Measurements from ENCODE around the gene DIAPH2. TPM values are rescaled to one million over a fixed set of nuclear protein-coding genes. Genes with fewer than 3 reads are reported as not detected.

Gene DIAPH2
- total RNA-seq, 2 donors from 2014 or later = 21.5 to 51.8 TPM

DNA sequence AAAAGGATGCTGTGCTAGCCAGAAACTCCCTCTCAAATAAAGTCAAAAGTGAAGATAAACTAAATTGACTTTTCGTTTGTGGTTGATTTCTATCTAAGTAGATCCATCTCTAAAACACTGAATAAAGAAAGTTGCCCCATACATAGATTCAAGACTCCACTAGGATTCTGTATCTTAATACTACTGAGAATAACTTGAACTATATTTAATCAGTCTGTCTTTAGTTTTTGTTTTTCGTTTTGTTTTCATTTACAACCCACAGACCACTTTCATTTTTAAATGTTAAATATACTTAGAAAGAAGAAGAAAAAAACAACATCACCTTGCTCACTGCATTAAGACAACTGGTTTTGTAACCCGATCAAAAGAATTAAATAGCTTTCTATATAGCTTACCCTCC lies 854.1 kb downstream of the DIAPH2 start:
- Histone ChIP-seq H3K4me1 (ENCODE audit: control insufficient read depth, insufficient read depth, low read length) (no peaks in the 10 kb centered on the region), H3K36me3 (ENCODE audit: control insufficient read depth, insufficient read depth, low read length) (no peaks in the 10 kb centered on the region), H3K4me3 (ENCODE audit: low read length) (no peak overlapping the region), H3K27ac (ENCODE audit: low read depth, low read length) (no peak overlapping the region), H3K27me3 (ENCODE audit: control insufficient read depth, insufficient read depth, low read length, poor library complexity, severe bottlenecking) (no peaks in the 10 kb centered on the region), H3K9ac (ENCODE audit: extremely low read depth, low read length, poor library complexity, severe bottlenecking) (no peak overlapping the region), H3K9me3 (ENCODE audit: control insufficient read depth, low read length) (no peaks in the 10 kb centered on the region)
- WGBS, 2 experiments (ENCODE audit: insufficient coverage in 1 of 2, insufficient read length in 1 of 2) = 100% methylated on average over 2 of the region's 3 CpGs; no CpG with 5 or more reads in 1 of the 2 experiments
- H3K27me3 Mint-ChIP-seq (ENCODE audit: insufficient read depth) = no peaks in the 10 kb centered on the region
- TF ChIP-seq, protein P1, sequence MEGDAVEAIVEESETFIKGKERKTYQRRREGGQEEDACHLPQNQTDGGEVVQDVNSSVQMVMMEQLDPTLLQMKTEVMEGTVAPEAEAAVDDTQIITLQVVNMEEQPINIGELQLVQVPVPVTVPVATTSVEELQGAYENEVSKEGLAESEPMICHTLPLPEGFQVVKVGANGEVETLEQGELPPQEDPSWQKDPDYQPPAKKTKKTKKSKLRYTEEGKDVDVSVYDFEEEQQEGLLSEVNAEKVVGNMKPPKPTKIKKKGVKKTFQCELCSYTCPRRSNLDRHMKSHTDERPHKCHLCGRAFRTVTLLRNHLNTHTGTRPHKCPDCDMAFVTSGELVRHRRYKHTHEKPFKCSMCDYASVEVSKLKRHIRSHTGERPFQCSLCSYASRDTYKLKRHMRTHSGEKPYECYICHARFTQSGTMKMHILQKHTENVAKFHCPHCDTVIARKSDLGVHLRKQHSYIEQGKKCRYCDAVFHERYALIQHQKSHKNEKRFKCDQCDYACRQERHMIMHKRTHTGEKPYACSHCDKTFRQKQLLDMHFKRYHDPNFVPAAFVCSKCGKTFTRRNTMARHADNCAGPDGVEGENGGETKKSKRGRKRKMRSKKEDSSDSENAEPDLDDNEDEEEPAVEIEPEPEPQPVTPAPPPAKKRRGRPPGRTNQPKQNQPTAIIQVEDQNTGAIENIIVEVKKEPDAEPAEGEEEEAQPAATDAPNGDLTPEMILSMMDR (conservative IDR thresholded peaks at IDR 0.05) = no peak
- no peak overlapping the region for H3K4me3 Mint-ChIP-seq
- no peaks in the 10 kb centered on the region for H3K4me1 Mint-ChIP-seq
- no peak overlapping the region for H3K27ac Mint-ChIP-seq
- H3K36me3 Mint-ChIP-seq (ENCODE audit: low read depth) = peaks cover 3% of the 10 kb centered on the region
- no peak for DNase-seq
- no peaks in the 10 kb centered on the region for H3K9me3 Mint-ChIP-seq

DNA sequence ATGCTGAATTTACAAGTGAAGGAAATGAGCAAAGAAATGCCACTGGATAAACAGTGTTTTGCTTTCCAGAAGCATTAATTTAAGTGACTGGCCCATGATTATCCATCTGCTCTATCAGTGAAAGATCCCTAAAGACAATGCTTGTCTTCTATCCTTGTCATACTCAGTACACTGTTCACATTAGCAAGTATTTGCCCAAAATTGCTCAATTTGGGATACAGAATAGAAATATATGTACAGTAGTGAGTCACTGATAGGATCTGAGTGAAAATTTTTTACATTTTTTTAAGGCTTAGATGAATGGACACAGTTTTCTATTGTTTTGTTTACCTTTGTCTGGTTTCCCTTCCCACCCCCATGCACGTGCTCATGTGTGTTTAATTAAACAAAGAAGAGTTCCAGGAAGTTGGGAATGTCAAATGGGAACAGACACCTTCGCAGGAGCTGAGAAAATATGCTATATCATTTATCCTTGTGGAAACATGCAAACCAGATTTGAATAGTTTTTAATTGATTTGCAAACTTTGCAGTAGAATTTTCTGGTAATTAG lies 855.4 kb downstream of the DIAPH2 start:
- DNase-seq = no peak
- H3K27ac ChIP-seq (ENCODE audit: low read depth, low read length) = no peak overlapping the region
- no peak overlapping the region for H3K4me3 ChIP-seq (ENCODE audit: low read length)
- H3K4me3 Mint-ChIP-seq = no peak overlapping the region
- WGBS, 2 experiments (ENCODE audit: insufficient coverage in 1 of 2, insufficient read length in 1 of 2) = 84% methylated on average over 2 of the region's 2 CpGs; no CpG with 5 or more reads in 1 of the 2 experiments
- no peaks in the 10 kb centered on the region for H3K4me1 ChIP-seq (ENCODE audit: control insufficient read depth, insufficient read depth, low read length)
- H3K27ac Mint-ChIP-seq = no peak overlapping the region
- H3K9me3 ChIP-seq (ENCODE audit: control insufficient read depth, low read length) = no peaks in the 10 kb centered on the region
- H3K36me3 Mint-ChIP-seq (ENCODE audit: low read depth) = peaks cover 3% of the 10 kb centered on the region
- no peaks in the 10 kb centered on the region for H3K36me3 ChIP-seq (ENCODE audit: control insufficient read depth, insufficient read depth, low read length)
- no peaks in the 10 kb centered on the region for H3K4me1 Mint-ChIP-seq
- H3K9ac ChIP-seq (ENCODE audit: extremely low read depth, low read length, poor library complexity, severe bottlenecking) = no peak overlapping the region
- no peaks in the 10 kb centered on the region for H3K27me3 Mint-ChIP-seq (ENCODE audit: insufficient read depth)
- H3K9me3 Mint-ChIP-seq = no peaks in the 10 kb centered on the region
- TF ChIP-seq, protein P1 (conservative IDR thresholded peaks at IDR 0.05) = no peak
- H3K27me3 ChIP-seq (ENCODE audit: control insufficient read depth, insufficient read depth, low read length, poor library complexity, severe bottlenecking) = no peaks in the 10 kb centered on the region

DNA sequence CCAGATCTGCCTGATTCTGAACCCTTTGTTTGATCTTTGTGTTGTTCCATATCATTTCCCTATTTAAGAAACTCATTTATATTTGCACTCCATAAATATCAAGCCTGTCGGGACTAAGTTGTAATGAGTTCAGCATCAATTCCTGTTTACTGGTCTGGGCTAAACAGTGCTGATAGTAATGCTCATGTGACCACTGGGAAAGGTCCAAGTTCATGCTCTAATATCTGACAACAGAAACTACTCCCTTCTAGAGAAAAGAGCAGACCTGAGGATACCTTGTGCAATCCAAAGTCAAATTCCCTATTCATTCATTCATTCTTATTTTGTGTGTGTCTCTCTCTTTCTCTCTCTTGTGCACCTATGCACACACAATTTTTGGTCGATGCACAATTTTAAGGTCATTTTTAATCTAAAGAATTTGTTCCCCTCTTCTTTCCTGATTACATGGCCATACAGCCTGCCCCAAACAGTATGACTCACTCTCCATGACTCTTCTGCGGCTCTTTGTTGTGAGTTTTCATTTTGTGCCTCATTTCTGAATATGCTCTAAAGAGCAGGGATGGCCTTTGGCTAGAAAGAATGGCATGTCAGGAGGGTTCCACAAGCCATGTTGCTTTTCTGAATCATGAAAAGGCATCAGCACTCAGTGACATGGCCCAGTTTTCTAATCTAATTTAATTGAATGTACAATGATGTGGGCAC lies 863.4 kb downstream of the DIAPH2 start:
- Histone ChIP-seq H3K9me3 (ENCODE audit: control insufficient read depth, low read length) (no peaks in the 10 kb centered on the region), H3K27ac (ENCODE audit: low read depth, low read length) (no peak overlapping the region), H3K4me3 (ENCODE audit: low read length) (no peak overlapping the region), H3K9ac (ENCODE audit: extremely low read depth, low read length, poor library complexity, severe bottlenecking) (no peak overlapping the region), H3K4me1 (ENCODE audit: control insufficient read depth, insufficient read depth, low read length) (no peaks in the 10 kb centered on the region), H3K27me3 (ENCODE audit: control insufficient read depth, insufficient read depth, low read length, poor library complexity, severe bottlenecking) (no peaks in the 10 kb centered on the region), H3K36me3 (ENCODE audit: control insufficient read depth, insufficient read depth, low read length) (no peaks in the 10 kb centered on the region)
- Mint-ChIP-seq H3K4me1 (no peaks in the 10 kb centered on the region), H3K4me3 (no peak overlapping the region), H3K27me3 (ENCODE audit: insufficient read depth) (no peaks in the 10 kb centered on the region), H3K36me3 (ENCODE audit: low read depth) (no peaks in the 10 kb centered on the region), H3K27ac (no peak overlapping the region), H3K9me3 (no peaks in the 10 kb centered on the region)
- WGBS, 2 experiments (ENCODE audit: insufficient coverage in 1 of 2, insufficient read length in 1 of 2) = 83 to 94% methylated on average over 1 to 3 of the region's 3 CpGs
- DNase-seq = no peak
- TF ChIP-seq, protein P1 (conservative IDR thresholded peaks at IDR 0.05) = no peak
